NCI-H446 (cell line): ENCODE data around the gene UCN2.
A peak's percentile ranks its signal among the peaks of the same experiment; 100 is the strongest.

Experiments
- DNase-seq, 2 experiments: peaks; one replicate each; lab custom pipeline; 2025; lab: John Stamatoyannopoulos, UW

The UCN2 gene

GRCh38 chr3:48591436-48591835, 27.9 kb upstream of the UCN2 start:
- no peak for DNase-seq

GRCh38 chr3:48588230-48588629, 24.6 kb upstream of the UCN2 start:
- DNase-seq, result no peak

GRCh38 chr3:48587686-48588085, 24.1 kb upstream of the UCN2 start:
- DNase-seq, result no peak

GRCh38 chr3:48585411-48585810, 21.8 kb upstream of the UCN2 start:
- no peak for DNase-seq

GRCh38 chr3:48584836-48585235, 21.3 kb upstream of the UCN2 start:
- no peak for DNase-seq

- DNase-seq, result no peak
Observed at GRCh38 chr3:48581621-48582481, 18.3 kb upstream of the UCN2 start.

GRCh38 chr3:48576647-48577046, 13.1 kb upstream of the UCN2 start:
- no peak for DNase-seq

GRCh38 chr3:48575366-48575765, 11.8 kb upstream of the UCN2 start:
- DNase-seq, result no peak

GRCh38 chr3:48573973-48574585, 10.5 kb upstream of the UCN2 start:
- no peak for DNase-seq

GRCh38 chr3:48572517-48572916, 8.9 kb upstream of the UCN2 start:
- no peak for DNase-seq

- DNase-seq, result no peak
Observed at GRCh38 chr3:48571938-48572337, 8.4 kb upstream of the UCN2 start.

GRCh38 chr3:48569808-48570450, 6.3 kb upstream of the UCN2 start:
- DNase-seq, result no peak

- DNase-seq, result no peak
Observed at GRCh38 chr3:48569400-48569799, 5.8 kb upstream of the UCN2 start.

GRCh38 chr3:48568476-48568875, 4.9 kb upstream of the UCN2 start:
- no peak for DNase-seq

- no peak for DNase-seq
Observed at GRCh38 chr3:48567500-48567899, 3.9 kb upstream of the UCN2 start.

- DNase-seq, result no peak
Observed at GRCh38 chr3:48567090-48567489, 3.5 kb upstream of the UCN2 start.

- no peak for DNase-seq
Observed at GRCh38 chr3:48566401-48566760, 2.8 kb upstream of the UCN2 start.

GRCh38 chr3:48565591-48566400, 2.2 kb upstream of the UCN2 start:
- peak in 1 of 2 experiments; percentile 17 for DNase-seq

- no peak for DNase-seq
Observed at GRCh38 chr3:48565186-48565585, 1.6 kb upstream of the UCN2 start.

GRCh38 chr3:48564667-48565066, 1.1 kb upstream of the UCN2 start:
- DNase-seq, result no peak

- DNase-seq, result no peak
Observed at GRCh38 chr3:48564022-48564421, 441 bp upstream of the UCN2 start.

- no peak for DNase-seq
Observed at GRCh38 chr3:48562367-48563095, 1.1 kb downstream of the UCN2 start.
